ENCODE data around the gene OR51D1.

OR51D1 gene

DNA sequence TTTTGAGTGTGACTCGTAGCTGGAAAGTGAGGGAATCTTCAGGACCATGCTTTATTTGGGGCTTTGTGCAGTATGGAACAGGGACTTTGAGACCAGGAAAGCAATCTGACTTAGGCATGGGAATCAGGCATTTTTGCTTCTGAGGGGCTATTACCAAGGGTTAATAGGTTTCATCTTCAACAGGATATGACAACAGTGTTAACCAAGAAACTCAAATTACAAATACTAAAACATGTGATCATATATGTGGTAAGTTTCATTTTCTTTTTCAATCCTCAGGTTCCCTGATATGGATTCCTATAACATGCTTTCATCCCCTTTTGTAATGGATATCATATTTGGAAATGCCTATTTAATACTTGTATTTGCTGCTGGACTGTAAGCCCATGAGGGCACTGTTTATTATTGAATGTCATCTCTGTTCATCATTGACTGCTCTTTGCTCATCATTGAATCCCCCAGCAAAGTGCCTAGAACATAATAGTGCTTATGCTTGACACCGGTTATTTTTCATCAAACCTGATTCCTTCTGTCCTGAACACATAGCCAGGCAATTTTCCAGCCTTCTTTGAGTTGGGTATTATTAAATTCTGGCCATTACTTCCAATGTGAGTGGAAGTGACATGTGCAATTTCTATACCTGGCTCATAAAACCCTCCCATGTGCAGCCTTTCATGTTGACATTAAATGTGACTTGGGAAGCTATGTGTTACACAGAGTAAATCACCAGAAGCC is 17.5 kb downstream of the OR51D1 start:
- TF ChIP-seq, protein P1, sequence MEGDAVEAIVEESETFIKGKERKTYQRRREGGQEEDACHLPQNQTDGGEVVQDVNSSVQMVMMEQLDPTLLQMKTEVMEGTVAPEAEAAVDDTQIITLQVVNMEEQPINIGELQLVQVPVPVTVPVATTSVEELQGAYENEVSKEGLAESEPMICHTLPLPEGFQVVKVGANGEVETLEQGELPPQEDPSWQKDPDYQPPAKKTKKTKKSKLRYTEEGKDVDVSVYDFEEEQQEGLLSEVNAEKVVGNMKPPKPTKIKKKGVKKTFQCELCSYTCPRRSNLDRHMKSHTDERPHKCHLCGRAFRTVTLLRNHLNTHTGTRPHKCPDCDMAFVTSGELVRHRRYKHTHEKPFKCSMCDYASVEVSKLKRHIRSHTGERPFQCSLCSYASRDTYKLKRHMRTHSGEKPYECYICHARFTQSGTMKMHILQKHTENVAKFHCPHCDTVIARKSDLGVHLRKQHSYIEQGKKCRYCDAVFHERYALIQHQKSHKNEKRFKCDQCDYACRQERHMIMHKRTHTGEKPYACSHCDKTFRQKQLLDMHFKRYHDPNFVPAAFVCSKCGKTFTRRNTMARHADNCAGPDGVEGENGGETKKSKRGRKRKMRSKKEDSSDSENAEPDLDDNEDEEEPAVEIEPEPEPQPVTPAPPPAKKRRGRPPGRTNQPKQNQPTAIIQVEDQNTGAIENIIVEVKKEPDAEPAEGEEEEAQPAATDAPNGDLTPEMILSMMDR (IDR thresholded peaks at IDR 0.05), result no peak

DNA sequence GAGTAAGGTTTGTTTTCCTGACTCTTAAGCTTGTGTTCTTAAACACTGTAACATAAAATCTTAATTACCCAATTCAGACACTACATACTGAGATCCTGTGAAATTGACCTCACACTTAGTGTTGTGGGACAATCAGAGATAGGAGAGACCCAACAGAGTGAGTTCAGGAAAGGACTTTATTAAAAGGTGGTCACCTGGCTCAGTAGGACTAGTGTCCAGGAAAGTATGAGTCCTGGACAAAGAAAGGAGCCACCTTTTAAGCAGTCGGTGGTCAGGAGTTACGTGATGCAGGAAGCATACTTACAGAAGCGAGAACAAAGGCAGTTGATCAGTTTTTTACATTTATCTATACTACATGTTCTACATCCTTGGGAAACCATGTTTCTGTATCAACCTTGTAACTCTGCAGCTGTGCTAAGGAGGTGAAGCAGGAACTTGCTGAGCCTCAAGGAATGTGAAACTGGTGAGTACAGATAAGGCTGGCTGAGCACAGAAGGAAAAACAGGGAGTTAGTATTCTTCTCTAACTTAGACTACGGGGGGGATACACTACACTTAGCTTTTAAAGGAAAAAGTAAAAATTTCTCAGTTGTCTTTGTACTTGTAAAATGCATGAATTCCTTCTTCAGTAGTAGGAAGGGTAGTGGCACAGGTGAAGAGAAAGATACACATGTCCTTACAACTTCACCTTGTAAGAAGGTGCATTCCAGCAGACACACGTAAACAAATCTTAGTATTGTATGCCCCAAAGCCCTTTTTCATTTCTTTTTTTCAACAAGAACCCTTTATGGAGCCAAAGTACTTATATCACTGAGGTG is 21.6 kb downstream of the OR51D1 start:
- TF ChIP-seq, protein P1 (IDR thresholded peaks at IDR 0.05), result no peak

GRCh38 chr11:4662876-4663275 is 25.6 kb downstream of the OR51D1 start:
- TF ChIP-seq, protein P1 (IDR thresholded peaks at IDR 0.05), result no peak

DNA sequence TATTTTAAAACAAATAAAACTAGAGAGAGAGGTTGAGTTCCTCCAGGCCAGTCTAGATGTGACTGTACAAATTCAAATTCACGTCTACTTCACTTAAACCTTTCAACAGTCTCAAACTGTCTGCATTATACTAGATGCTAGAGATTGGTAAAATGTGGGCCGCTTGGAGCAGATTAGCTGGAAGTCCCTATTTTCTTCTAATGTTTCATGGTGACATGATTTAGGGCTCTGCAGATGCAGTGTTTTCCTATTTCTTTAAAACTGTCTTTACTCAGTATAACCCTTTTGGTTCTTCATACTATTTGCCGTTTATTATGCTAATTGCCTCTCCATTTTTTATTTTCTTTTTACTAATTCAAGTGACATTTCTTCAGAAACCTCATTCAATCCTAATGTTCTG is 26.9 kb downstream of the OR51D1 start:
- TF ChIP-seq, protein P1 (IDR thresholded peaks at IDR 0.05), result no peak

DNA sequence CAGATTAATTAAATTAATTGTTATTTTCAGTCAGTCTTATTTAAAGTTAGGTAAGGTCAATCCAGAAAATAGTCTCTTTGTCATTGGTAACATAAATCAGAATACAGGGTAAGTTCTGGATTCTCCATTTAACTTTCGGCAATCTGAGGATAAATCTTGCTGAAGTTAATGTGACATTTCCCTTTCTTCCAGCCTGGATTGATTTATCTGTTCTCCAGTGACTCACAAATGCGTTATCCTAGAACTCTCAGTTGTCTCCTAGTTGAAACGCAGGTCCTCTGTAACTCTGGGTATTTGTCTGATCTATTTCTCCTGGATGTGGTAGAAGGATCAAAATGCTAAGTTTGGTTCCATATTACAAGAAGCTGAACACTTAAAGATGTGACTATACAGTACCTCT is 27.5 kb downstream of the OR51D1 start:
- TF ChIP-seq, protein P1 (IDR thresholded peaks at IDR 0.05), result no peak

DNA sequence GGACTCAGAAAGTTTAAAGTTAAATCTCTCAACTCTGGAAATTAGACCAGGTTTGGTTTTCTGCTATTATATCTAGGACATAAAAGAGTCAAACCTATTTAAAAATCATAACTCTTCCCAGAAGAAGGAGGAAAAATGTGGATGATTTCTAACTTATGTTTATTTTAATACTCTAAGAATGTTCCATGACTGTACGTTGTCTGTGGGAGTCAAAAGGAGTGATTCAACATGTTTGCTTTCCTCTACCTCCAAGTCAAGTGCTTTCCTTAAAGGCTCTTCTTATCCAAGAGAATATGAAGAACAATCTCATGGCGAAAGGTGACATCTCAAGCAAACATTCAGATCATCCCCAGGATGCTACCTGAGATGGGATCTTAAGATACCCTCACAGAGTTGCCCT is 28.1 kb downstream of the OR51D1 start:
- TF ChIP-seq, protein P1 (IDR thresholded peaks at IDR 0.05), result no peak

- TF ChIP-seq, protein P1 (IDR thresholded peaks at IDR 0.05), result no peak
These were observed 34.5 kb downstream of the OR51D1 start for GRCh38 chr11:4671741-4672140.
